Fibroblast of lung (primary cell): ENCODE measurements around the gene ITPR2.

ENCODE experiments used
- EZH2 ChIP-seq: IDR thresholded peaks from 2 replicates; pipeline ENCODE4 v1.5.1; 2012; ENCODE audit warnings: low read length, control low read depth, mild to moderate bottlenecking; ENCODE audit errors: missing control alignments
- TF ChIP-seq, protein P1 (sequence below), 2 donors: IDR thresholded peaks in 1 of 2; conservative IDR thresholded peaks in 1 of 2; 1 replicate in 1 of 2; 2 replicates in 1 of 2; pipeline ENCODE4 v1.5.1; 2011 to 2012; ENCODE audit warnings: low read length in 2 of 2, control low read depth in 1 of 2, inconsistent platforms in 1 of 2, low read depth in 1 of 2, mild to moderate bottlenecking in 1 of 2

DNA sequence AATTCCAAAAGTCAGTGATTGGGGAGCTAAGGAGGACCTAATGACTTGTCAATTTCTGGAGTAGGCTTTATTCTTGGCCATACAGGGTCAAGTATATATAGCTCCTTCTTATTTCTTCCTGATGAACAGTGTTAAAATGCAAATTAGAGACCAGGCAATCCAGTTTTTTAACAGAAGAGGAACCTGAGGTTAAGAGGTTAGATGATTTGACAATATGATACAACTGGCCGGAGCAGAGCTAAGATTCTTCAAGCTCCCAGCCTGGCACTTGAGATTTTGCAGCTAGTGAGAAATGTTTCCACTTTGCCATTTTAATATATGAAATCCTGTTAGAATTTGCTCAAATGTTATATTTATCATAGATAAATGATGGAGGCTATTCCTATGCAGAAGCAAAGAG, 433.6 kb downstream of the ITPR2 start:
- TF ChIP-seq, protein P1, sequence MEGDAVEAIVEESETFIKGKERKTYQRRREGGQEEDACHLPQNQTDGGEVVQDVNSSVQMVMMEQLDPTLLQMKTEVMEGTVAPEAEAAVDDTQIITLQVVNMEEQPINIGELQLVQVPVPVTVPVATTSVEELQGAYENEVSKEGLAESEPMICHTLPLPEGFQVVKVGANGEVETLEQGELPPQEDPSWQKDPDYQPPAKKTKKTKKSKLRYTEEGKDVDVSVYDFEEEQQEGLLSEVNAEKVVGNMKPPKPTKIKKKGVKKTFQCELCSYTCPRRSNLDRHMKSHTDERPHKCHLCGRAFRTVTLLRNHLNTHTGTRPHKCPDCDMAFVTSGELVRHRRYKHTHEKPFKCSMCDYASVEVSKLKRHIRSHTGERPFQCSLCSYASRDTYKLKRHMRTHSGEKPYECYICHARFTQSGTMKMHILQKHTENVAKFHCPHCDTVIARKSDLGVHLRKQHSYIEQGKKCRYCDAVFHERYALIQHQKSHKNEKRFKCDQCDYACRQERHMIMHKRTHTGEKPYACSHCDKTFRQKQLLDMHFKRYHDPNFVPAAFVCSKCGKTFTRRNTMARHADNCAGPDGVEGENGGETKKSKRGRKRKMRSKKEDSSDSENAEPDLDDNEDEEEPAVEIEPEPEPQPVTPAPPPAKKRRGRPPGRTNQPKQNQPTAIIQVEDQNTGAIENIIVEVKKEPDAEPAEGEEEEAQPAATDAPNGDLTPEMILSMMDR (conservative IDR thresholded peaks at IDR 0.05 in 1 of 2, IDR thresholded peaks at IDR 0.05 in 1 of 2; ENCODE audit: low read depth in 1 of 2, low read length in 2 of 2): no peak
- no peak for TF ChIP-seq EZH2
